ENCODE measurements around the gene LCP2.

Gene LCP2

GRCh38 chr5:170329524-170329923 is 31.9 kb upstream of the LCP2 start:
- TF ChIP-seq CTCF (IDR thresholded peaks at IDR 0.05), result no peak
- no peak overlapping the region for H3K4me3 ChIP-seq
- no peak for DNase-seq
- H3K27me3 ChIP-seq, result no peaks in the 10 kb centered on the region
- intact Hi-C loops (cut with DNase I; ENCODE audit: low total_unique reads), result no loop called here
- no peaks in the 10 kb centered on the region for H3K36me3 ChIP-seq
- peaks cover 0 to 14% (median 8%) of the 10 kb centered on the region in 4 donors for H3K4me1 ChIP-seq
- no peak overlapping the region for H3K27ac ChIP-seq
- no peaks in the 10 kb centered on the region for H3K9me3 ChIP-seq

- Histone ChIP-seq H3K36me3 (no peaks in the 10 kb centered on the region), H3K27me3 (no peaks in the 10 kb centered on the region), H3K4me1 (peaks cover 0 to 14% (median 8%) of the 10 kb centered on the region in 4 donors), H3K27ac (no peak overlapping the region), H3K9me3 (no peaks in the 10 kb centered on the region), H3K4me3 (no peak overlapping the region)
- intact Hi-C loops (cut with DNase I; ENCODE audit: low total_unique reads), result no loop called here
- DNase-seq, result no peak
- no peak for TF ChIP-seq CTCF (IDR thresholded peaks at IDR 0.05)
Observed at GRCh38 chr5:170327829-170328228, 30.3 kb upstream of the LCP2 start.

- peaks cover 0 to 14% (median 8%) of the 10 kb centered on the region in 4 donors for H3K4me1 ChIP-seq
- intact Hi-C loops (cut with DNase I; ENCODE audit: low total_unique reads), result no loop called here
Observed at GRCh38 chr5:170327168-170327567, 29.6 kb upstream of the LCP2 start.

GRCh38 chr5:170319301-170319700 is 21.7 kb upstream of the LCP2 start:
- no peak for TF ChIP-seq CTCF (IDR thresholded peaks at IDR 0.05)
- Histone ChIP-seq H3K4me3 (no peak overlapping the region), H3K27ac (no peak overlapping the region), H3K27me3 (no peaks in the 10 kb centered on the region), H3K36me3 (no peaks in the 10 kb centered on the region), H3K9me3 (no peaks in the 10 kb centered on the region), H3K4me1 (peaks cover 0 to 19% (median 12%) of the 10 kb centered on the region in 4 donors)
- DNase-seq, result no peak
- intact Hi-C loops (cut with DNase I; ENCODE audit: low total_unique reads), result no loop called here

More at GRCh38 chr5:170327168-170327567, 29.6 kb upstream of the LCP2 start:
- Histone ChIP-seq H3K4me3 (no peak overlapping the region), H3K27me3 (no peaks in the 10 kb centered on the region), H3K36me3 (no peaks in the 10 kb centered on the region), H3K9me3 (no peaks in the 10 kb centered on the region), H3K27ac (no peak overlapping the region)
- no peak for TF ChIP-seq CTCF (IDR thresholded peaks at IDR 0.05)
- no peak for DNase-seq

- TF ChIP-seq CTCF (IDR thresholded peaks at IDR 0.05), result no peak
- H3K9me3 ChIP-seq, result no peaks in the 10 kb centered on the region
- no peaks in the 10 kb centered on the region for H3K27me3 ChIP-seq
- intact Hi-C loops (cut with DNase I; ENCODE audit: low total_unique reads), result no loop called here
- H3K36me3 ChIP-seq, result no peaks in the 10 kb centered on the region
- H3K27ac ChIP-seq, result no peak overlapping the region
- no peak overlapping the region for H3K4me3 ChIP-seq
- DNase-seq, result no peak
- peaks cover 0 to 20% (median 12%) of the 10 kb centered on the region in 4 donors for H3K4me1 ChIP-seq
Observed at GRCh38 chr5:170317499-170317898, 19.9 kb upstream of the LCP2 start.

- Histone ChIP-seq H3K27ac (no peak overlapping the region), H3K4me1 (peaks cover 0 to 20% (median 12%) of the 10 kb centered on the region in 4 donors), H3K27me3 (no peaks in the 10 kb centered on the region), H3K4me3 (no peak overlapping the region), H3K36me3 (no peaks in the 10 kb centered on the region), H3K9me3 (no peaks in the 10 kb centered on the region)
- no peak for TF ChIP-seq CTCF (IDR thresholded peaks at IDR 0.05)
- intact Hi-C loops (cut with DNase I; ENCODE audit: low total_unique reads), result no loop called here
- DNase-seq, result no peak
Observed at GRCh38 chr5:170316937-170317336, 19.4 kb upstream of the LCP2 start.
